ENCODE results near the gene FAH.

- TF ChIP-seq, protein P1, sequence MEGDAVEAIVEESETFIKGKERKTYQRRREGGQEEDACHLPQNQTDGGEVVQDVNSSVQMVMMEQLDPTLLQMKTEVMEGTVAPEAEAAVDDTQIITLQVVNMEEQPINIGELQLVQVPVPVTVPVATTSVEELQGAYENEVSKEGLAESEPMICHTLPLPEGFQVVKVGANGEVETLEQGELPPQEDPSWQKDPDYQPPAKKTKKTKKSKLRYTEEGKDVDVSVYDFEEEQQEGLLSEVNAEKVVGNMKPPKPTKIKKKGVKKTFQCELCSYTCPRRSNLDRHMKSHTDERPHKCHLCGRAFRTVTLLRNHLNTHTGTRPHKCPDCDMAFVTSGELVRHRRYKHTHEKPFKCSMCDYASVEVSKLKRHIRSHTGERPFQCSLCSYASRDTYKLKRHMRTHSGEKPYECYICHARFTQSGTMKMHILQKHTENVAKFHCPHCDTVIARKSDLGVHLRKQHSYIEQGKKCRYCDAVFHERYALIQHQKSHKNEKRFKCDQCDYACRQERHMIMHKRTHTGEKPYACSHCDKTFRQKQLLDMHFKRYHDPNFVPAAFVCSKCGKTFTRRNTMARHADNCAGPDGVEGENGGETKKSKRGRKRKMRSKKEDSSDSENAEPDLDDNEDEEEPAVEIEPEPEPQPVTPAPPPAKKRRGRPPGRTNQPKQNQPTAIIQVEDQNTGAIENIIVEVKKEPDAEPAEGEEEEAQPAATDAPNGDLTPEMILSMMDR (IDR thresholded peaks at IDR 0.05), result no peak
- TF ChIP-seq EP300 (IDR thresholded peaks at IDR 0.05) (no peak), POLR2A (IDR thresholded peaks at IDR 0.05) (no peak)
These were observed 24.9 kb upstream of the FAH start for GRCh38 chr15:80127911-80128310.
